Ascending aorta (tissue), 2 donors: Measurements from ENCODE around the gene TMEM101. TPM values are rescaled to one million over a fixed set of nuclear protein-coding genes. Genes with fewer than 3 reads are reported as not detected.

Experiments used
- DNase-seq, 2 donors: peaks; one replicate each; pipeline ENCODE4 v3.0.0-alpha.2; 2019; ENCODE audit warnings: low spot score in 2 of 2
- H3K27ac ChIP-seq, 2 donors: fragments of 200-600 bp; sonication (generic); one replicate each; pipeline ENCODE4 v1.5.1; 2016 to 2017; ENCODE audit warnings: mild to moderate bottlenecking in 1 of 2
- H3K27me3 ChIP-seq: fragments of 200-600 bp; sonication (generic); one replicate; pipeline ENCODE4 v1.5.1; 2017
- H3K36me3 ChIP-seq, 2 donors: fragments of 200-600 bp; sonication (generic); one replicate each; pipeline ENCODE4 v1.5.1; 2016
- H3K4me1 ChIP-seq, 2 donors: fragments of 200-600 bp; sonication (generic); one replicate each; pipeline ENCODE4 v1.5.1; 2016 to 2017; ENCODE audit warnings: mild to moderate bottlenecking in 1 of 2
- H3K4me3 ChIP-seq, 2 donors: fragments of 200-600 bp; sonication (generic); one replicate each; pipeline ENCODE4 v1.5.1; 2016 to 2017; ENCODE audit warnings: mild to moderate bottlenecking in 1 of 2
- H3K9me3 ChIP-seq, 2 donors: fragments of 200-600 bp; sonication (generic); one replicate each; pipeline ENCODE4 v1.5.1; 2016
- intact Hi-C: fragments of 100-400 bp; cut with DNase I; formaldehyde crosslinking; loops from one replicate; pipeline ENCODE4 v1.15.1; 2023
- total RNA-seq: library from RNA; depleted of rRNA; stranded (reverse); fragments of >200 nt; gene quantifications from one replicate; pipeline ENCODE4 v1.1.0, GENCODE V29; 2016
- TF ChIP-seq, protein P1 (sequence below), 3 experiments: fragments of 200-600 bp in 2 of 3; fragments of 450-650 bp in 1 of 3; sonication (generic) in 2 of 3; IDR thresholded peaks; one replicate each; pipeline ENCODE4 v1.5.1; 2016 to 2019; ENCODE audit warnings: antibody characterized with exemption in 3 of 3, mild to moderate bottlenecking in 1 of 3, moderate library complexity in 1 of 3

Gene TMEM101
- total RNA-seq, 1 donor from 2014 or later: 11.0 TPM

DNA sequence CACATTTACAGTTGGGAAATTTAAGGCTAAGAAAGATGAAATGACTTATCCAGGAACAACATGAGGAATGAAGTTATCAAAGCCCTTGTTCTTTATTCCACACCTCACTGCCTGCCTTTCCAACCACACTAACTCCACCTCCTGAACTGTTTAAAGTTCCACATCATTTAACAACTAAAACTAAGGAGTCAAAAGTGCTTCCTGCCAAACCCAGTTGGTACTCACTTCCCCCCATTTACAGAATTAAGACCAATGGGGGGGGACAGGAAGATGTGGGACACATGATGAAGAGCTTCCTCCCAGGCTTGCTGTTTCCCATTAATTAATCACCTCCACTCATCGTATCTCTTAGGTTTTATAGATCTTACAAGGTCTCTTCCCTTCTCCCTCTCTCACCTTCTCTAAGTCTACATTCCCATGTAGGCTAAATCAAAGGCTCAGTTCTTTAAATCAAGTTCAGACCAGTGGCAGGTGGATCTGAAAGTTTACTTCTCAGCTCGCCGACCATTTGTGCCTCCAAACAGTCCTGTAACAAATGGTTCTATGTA lies 19.2 kb upstream of the TMEM101 start:
- TF ChIP-seq, protein P1, sequence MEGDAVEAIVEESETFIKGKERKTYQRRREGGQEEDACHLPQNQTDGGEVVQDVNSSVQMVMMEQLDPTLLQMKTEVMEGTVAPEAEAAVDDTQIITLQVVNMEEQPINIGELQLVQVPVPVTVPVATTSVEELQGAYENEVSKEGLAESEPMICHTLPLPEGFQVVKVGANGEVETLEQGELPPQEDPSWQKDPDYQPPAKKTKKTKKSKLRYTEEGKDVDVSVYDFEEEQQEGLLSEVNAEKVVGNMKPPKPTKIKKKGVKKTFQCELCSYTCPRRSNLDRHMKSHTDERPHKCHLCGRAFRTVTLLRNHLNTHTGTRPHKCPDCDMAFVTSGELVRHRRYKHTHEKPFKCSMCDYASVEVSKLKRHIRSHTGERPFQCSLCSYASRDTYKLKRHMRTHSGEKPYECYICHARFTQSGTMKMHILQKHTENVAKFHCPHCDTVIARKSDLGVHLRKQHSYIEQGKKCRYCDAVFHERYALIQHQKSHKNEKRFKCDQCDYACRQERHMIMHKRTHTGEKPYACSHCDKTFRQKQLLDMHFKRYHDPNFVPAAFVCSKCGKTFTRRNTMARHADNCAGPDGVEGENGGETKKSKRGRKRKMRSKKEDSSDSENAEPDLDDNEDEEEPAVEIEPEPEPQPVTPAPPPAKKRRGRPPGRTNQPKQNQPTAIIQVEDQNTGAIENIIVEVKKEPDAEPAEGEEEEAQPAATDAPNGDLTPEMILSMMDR (IDR thresholded peaks at IDR 0.05): no peak
- Histone ChIP-seq H3K36me3 (peaks cover 40 to 57% of the 10 kb centered on the region in 2 donors), H3K9me3 (no peaks in the 10 kb centered on the region), H3K4me3 (no peak overlapping the region), H3K4me1 (no peaks in the 10 kb centered on the region), H3K27ac (no peak overlapping the region), H3K27me3 (no peaks in the 10 kb centered on the region)
- no peak for DNase-seq
- intact Hi-C loops: no loop called here

DNA sequence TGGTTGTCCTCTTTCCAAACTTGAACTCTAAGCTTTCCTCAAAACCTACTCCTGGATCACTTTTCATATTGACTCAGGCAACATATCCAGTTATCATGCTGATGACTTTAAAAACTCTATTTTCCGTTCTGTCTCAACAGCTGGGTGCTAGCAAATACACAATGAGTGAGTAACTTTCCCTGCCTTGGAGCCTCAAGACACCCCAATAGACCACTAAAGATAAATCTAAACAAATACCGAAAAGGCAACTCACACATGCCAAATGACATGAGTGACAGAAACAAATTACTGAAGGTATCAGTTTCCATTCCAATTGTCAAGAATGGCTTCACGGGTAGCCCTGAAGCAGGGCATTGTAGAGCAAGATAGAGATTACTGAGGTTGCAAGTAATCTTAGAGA lies 15.7 kb upstream of the TMEM101 start:
- Histone ChIP-seq H3K4me3 (no peak overlapping the region), H3K27me3 (no peaks in the 10 kb centered on the region), H3K36me3 (peaks cover 18 to 28% of the 10 kb centered on the region in 2 donors), H3K9me3 (no peaks in the 10 kb centered on the region), H3K4me1 (no peaks in the 10 kb centered on the region), H3K27ac (no peak overlapping the region)
- intact Hi-C loops: no loop called here
- TF ChIP-seq, protein P1 (IDR thresholded peaks at IDR 0.05): no peak
- DNase-seq: no peak

DNA sequence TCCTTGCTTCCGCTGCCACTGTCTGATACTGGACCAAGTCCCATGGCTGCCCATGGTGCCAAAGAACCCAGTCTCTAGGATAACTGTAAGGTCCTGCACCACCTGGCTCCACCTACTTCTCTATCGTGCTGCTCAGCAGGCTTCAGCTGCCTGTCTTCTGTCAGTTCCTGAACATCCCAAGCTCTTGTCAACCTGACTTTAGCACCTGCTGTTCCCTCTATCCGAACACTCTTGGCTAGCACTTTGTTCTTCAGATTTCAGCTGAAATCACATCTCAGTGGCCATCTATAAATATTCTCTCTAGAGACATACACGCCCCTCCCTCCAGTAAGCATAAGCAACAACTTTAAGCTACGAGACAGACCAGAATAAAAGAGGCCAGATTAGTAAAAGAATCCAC lies 15.0 kb upstream of the TMEM101 start:
- TF ChIP-seq, protein P1 (IDR thresholded peaks at IDR 0.05): no peak
- peaks cover 18 to 28% of the 10 kb centered on the region in 2 donors for H3K36me3 ChIP-seq
- intact Hi-C loops: loop anchor here (1.0 kb wide), 1 partner anchor 29 kb away; no protein-coding TSS in a partner anchor

DNA sequence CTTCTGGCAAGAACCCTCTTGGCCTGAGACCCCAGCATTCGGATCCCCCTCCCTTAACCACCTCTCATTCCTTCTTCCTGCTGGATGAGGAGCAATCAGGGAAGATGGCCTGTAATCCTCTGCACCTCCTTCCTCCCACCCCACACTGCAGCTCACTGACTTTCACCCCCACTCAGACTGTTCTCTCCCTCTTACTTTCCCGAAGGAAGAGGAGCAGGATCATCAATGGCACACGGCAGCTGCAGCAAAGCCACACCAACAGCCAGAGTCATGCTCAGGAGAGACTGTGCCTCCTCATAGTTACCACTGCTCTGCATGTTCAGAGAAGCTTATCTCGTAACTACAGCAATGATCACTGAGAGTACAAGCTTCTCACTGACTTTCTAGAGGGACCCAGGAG lies 10.1 kb upstream of the TMEM101 start:
- no peaks in the 10 kb centered on the region for H3K9me3 ChIP-seq
- no peak for DNase-seq
- no peaks in the 10 kb centered on the region for H3K36me3 ChIP-seq
- no peak overlapping the region for H3K4me3 ChIP-seq
- intact Hi-C loops: no loop called here
- H3K4me1 ChIP-seq: no peaks in the 10 kb centered on the region
- no peak overlapping the region for H3K27ac ChIP-seq
- H3K27me3 ChIP-seq: no peaks in the 10 kb centered on the region
- TF ChIP-seq, protein P1 (IDR thresholded peaks at IDR 0.05): no peak

More for the DNA sequence above, 15.0 kb upstream of the TMEM101 start:
- Histone ChIP-seq H3K9me3 (no peaks in the 10 kb centered on the region), H3K4me1 (no peaks in the 10 kb centered on the region), H3K27ac (no peak overlapping the region), H3K27me3 (no peaks in the 10 kb centered on the region), H3K4me3 (no peak overlapping the region)
- no peak for DNase-seq

DNA sequence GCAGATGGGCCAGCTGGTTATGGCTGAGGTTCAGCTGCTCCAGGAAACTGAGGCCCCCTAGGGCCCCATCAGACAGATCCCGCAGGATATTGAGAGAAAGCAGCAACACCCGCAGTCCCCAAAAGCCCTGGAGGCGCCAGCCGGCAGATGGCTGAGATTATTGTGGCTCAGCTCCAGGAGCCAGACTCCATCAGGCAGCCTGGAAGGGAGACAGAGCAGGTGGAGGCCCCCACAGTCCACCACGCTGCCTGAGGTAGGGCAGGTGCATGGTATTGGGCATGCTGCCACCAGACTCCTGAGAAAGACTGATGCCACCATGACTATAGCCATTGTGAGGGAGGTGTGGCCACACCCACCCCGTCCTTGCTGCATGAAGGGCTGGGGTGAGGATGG lies 9.5 kb upstream of the TMEM101 start:
- H3K36me3 ChIP-seq: no peaks in the 10 kb centered on the region
- no peaks in the 10 kb centered on the region for H3K9me3 ChIP-seq
- TF ChIP-seq, protein P1 (IDR thresholded peaks at IDR 0.05): no peak

More for the DNA sequence above, 9.5 kb upstream of the TMEM101 start:
- no peaks in the 10 kb centered on the region for H3K27me3 ChIP-seq
- no peaks in the 10 kb centered on the region for H3K4me1 ChIP-seq
- no peak overlapping the region for H3K4me3 ChIP-seq
- no peak overlapping the region for H3K27ac ChIP-seq
- intact Hi-C loops: no loop called here
- no peak for DNase-seq
